Activated CD8-positive, alpha-beta memory T cell treated with anti-CD3 and anti-CD28 coated beads, Interleukin-2, amount 50 U/mL, for 48 hours (primary cell): ENCODE results near the gene NRGN.

Experiments
- DNase-seq: peaks from one replicate; pipeline ENCODE4 v3.0.0-alpha.2; 2020

Gene NRGN

DNA sequence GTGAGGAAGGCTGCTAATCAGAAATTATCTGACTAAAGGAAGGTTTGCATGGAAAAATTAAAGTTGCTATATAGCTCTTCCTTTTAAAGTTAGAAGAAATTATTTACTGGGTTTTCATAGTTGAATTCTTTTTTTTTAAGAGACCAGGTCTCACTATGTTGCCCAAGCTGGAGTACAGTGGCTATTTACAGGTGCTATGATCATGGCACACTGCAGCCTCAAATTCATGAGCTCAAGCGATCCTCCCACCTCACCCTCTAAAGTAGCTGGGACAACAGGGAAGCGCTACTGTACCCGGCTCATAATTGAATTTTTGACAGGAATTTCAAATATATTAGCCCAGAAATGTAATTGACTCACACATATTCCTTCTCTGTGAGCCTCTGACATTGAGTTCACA lies 56.6 kb downstream of the NRGN start:
- DNase-seq, result no peak
